ENCODE measurements around the gene TECRL. TPM values are rescaled to one million over a fixed set of nuclear protein-coding genes. Genes with fewer than 3 reads are reported as not detected.

The TECRL gene
- total RNA-seq, 4 donors from 2014 or later: not detected

DNA sequence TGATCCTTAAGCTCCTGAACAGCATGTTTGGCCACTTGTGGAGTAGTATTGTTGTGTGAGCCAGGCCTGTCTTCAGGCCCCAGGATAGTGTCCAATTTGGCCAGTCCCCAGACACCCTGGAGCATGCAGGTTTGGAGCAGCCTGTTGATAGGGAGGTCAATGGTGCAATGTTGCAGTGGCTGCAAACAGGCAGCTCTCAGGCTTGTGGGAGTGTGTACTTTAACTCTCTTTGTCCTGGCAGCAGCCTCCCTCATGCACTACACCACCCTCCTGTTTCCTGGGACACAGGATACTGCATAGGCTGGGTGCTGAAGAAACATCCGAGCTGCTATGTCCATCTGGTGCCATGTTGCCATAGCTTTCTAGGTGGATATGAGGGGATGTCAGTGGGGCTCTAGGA, 24.0 kb downstream of the TECRL start:
- Histone ChIP-seq H3K36me3 (no peaks in the 10 kb centered on the region), H3K4me1 (no peaks in the 10 kb centered on the region), H3K9me3 (no peaks in the 10 kb centered on the region), H3K27me3 (no peaks in the 10 kb centered on the region), H3K27ac (no peak overlapping the region), H3K4me3 (no peak overlapping the region)
- intact Hi-C loops (cut with DNase I): no loop called here
- whole genome bisulfite sequencing, 2 donors: 71% methylated on average over 1 of the region's 1 CpG; no CpG with 5 or more reads in 1 of the 2 donors
- TF ChIP-seq POLR2A (IDR thresholded peaks at IDR 0.05): no peak
- TF ChIP-seq, protein P1, sequence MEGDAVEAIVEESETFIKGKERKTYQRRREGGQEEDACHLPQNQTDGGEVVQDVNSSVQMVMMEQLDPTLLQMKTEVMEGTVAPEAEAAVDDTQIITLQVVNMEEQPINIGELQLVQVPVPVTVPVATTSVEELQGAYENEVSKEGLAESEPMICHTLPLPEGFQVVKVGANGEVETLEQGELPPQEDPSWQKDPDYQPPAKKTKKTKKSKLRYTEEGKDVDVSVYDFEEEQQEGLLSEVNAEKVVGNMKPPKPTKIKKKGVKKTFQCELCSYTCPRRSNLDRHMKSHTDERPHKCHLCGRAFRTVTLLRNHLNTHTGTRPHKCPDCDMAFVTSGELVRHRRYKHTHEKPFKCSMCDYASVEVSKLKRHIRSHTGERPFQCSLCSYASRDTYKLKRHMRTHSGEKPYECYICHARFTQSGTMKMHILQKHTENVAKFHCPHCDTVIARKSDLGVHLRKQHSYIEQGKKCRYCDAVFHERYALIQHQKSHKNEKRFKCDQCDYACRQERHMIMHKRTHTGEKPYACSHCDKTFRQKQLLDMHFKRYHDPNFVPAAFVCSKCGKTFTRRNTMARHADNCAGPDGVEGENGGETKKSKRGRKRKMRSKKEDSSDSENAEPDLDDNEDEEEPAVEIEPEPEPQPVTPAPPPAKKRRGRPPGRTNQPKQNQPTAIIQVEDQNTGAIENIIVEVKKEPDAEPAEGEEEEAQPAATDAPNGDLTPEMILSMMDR (IDR thresholded peaks at IDR 0.05): no peak
- DNase-seq: no peak

GRCh38 chr4:64384237-64385203, 24.7 kb downstream of the TECRL start:
- no peak for DNase-seq

GRCh38 chr4:64368741-64369140, 40.5 kb downstream of the TECRL start:
- H3K9me3 ChIP-seq: no peaks in the 10 kb centered on the region
- no peak overlapping the region for H3K4me3 ChIP-seq
- WGBS, 2 donors: 36 to 43% methylated on average over 1 of the region's 1 CpG
- intact Hi-C loops (cut with DNase I): no loop called here
- no peaks in the 10 kb centered on the region for H3K36me3 ChIP-seq
- DNase-seq: no peak
- H3K4me1 ChIP-seq: no peaks in the 10 kb centered on the region
- no peaks in the 10 kb centered on the region for H3K27me3 ChIP-seq
- H3K27ac ChIP-seq: no peak overlapping the region
- TF ChIP-seq, protein P1 (IDR thresholded peaks at IDR 0.05): no peak
- TF ChIP-seq POLR2A (IDR thresholded peaks at IDR 0.05): no peak

More at GRCh38 chr4:64384237-64385203, 24.7 kb downstream of the TECRL start:
- Histone ChIP-seq H3K27ac (no peak overlapping the region), H3K36me3 (no peaks in the 10 kb centered on the region), H3K9me3 (no peaks in the 10 kb centered on the region), H3K4me3 (no peak overlapping the region), H3K27me3 (no peaks in the 10 kb centered on the region), H3K4me1 (no peaks in the 10 kb centered on the region)
- WGBS, 2 donors: no CpG with 5 or more reads among the region's 1 CpG
- intact Hi-C loops (cut with DNase I): no loop called here
- TF ChIP-seq POLR2A (IDR thresholded peaks at IDR 0.05): no peak
- TF ChIP-seq, protein P1 (IDR thresholded peaks at IDR 0.05): no peak

GRCh38 chr4:64361399-64361740, 47.9 kb downstream of the TECRL start:
- Histone ChIP-seq H3K4me3 (no peak overlapping the region), H3K27ac (no peak overlapping the region), H3K27me3 (no peaks in the 10 kb centered on the region), H3K36me3 (no peaks in the 10 kb centered on the region), H3K9me3 (no peaks in the 10 kb centered on the region), H3K4me1 (no peaks in the 10 kb centered on the region)
- TF ChIP-seq POLR2A (IDR thresholded peaks at IDR 0.05): no peak
- TF ChIP-seq, protein P1 (IDR thresholded peaks at IDR 0.05): no peak
- intact Hi-C loops (cut with DNase I): no loop called here
- DNase-seq: no peak

DNA sequence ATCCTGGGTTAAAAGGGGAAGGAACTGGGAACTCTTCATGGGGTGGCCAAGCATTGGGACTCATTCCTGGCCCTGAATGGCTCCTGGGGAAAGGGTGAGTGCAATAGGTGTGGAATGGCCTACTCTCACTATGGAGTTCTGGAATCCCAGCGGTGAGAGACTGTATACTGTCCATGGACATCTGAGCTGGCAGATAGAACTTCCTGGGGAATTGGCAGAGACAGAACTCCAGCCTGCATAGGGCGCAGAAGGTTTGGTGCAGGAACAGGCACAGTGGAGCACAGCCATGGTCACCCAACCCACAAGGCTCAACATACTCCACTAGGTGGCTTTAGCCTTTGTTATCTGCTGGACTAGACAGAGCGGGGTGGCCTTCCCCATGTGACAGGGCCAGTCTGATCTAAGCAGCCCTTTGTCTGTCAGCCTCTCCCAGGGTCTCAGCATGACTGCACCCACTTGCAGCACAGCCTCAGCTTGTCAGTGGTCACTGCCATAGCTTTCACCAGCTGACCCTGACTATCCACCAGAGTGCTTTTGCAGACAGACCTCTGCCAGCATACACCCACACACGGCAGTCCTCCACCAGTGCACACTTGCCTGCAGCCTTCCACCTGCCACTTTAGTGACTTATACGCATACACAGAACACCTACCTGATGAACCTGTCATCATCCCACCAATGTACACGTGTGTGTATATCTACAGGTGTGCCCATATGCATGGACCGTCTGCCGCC, 48.4 kb downstream of the TECRL start:
- Histone ChIP-seq H3K4me1 (no peaks in the 10 kb centered on the region), H3K4me3 (no peak overlapping the region), H3K27me3 (no peaks in the 10 kb centered on the region), H3K27ac (no peak overlapping the region), H3K36me3 (no peaks in the 10 kb centered on the region), H3K9me3 (no peaks in the 10 kb centered on the region)
- TF ChIP-seq, protein P1 (IDR thresholded peaks at IDR 0.05): no peak
- TF ChIP-seq POLR2A (IDR thresholded peaks at IDR 0.05): no peak
- intact Hi-C loops (cut with DNase I): no loop called here
- WGBS, 2 donors: 85 to 98% methylated on average over 5 to 7 of the region's 8 CpGs
- DNase-seq: no peak

Data from esophagus squamous epithelium (tissue), 5 donors.